ENCODE results near the gene LRP8.

- TF ChIP-seq CTCF (IDR thresholded peaks at IDR 0.05 in 4 of 5, conservative IDR thresholded peaks at IDR 0.05 in 1 of 5): no peak
- no peak for TF ChIP-seq POLR2A (IDR thresholded peaks at IDR 0.05)
Observed at GRCh38 chr1:53280496-53280895, 47.4 kb downstream of the LRP8 start.
